ENCODE data around the gene CHST8. TPM values are rescaled to one million over a fixed set of nuclear protein-coding genes. Genes with fewer than 3 reads are reported as not detected.

Gene CHST8
- total RNA-seq, 5 donors from 2014 or later (not counting 1 experiment from before 2014, with no cell fraction given) = not detected

DNA sequence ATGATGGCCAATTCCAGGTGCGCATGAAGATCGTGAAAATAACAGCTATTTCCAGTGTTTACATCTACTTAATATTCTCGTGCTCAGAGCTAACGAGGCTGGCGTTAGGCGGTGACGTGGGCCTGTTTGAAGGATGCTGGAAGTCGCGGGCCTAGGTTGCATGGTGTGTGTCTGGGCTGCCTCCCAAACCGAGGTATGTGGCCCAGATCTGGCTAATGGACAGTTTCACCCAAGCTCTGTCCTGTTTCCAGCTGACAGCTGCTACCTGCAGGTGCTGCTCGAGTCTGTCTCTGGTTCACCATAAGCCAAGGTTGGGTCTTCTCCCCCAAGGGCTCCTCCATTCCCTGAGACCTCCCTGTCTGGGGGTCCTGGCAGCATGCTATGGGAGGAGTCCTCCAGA, 134.4 kb downstream of the CHST8 start:
- DNase-seq (no peak), ATAC-seq (replicated peaks in 1 of 4) (no peak)
- no peak overlapping the region for H3K4me3 Mint-ChIP-seq
- Histone ChIP-seq H3K27me3 (replicated peaks in 1 of 2; ENCODE audit: control insufficient read depth in 2 of 2, extremely low read depth in 1 of 2, insufficient read depth in 2 of 2, low read length in 1 of 2) (peaks cover 0 to 44% of the 10 kb centered on the region in 2 experiments), H3K4me1 (ENCODE audit: control insufficient read depth in 1 of 2, extremely low read depth in 1 of 2, insufficient read depth in 2 of 2, low read length in 2 of 2) (no peaks in the 10 kb centered on the region), H3K36me3 (ENCODE audit: control insufficient read depth in 2 of 2, extremely low read depth in 1 of 2, insufficient read depth in 1 of 2, low read length in 1 of 2) (no peaks in the 10 kb centered on the region), H3K27ac (ENCODE audit: low read length) (no peak overlapping the region), H3K4me3 (ENCODE audit: control insufficient read depth in 1 of 2, extremely low read depth in 1 of 2, low read length in 1 of 2) (no peak overlapping the region), H3K9me3 (no peaks in the 10 kb centered on the region)
- ChIA-PET POLR2A (no interaction called here), CTCF (no interaction called here)
- WGBS (ENCODE audit: insufficient coverage) = 86% methylated on average over 11 of the region's 11 CpGs
- H3K9me3 Mint-ChIP-seq = no peaks in the 10 kb centered on the region
- no peak overlapping the region for H3K27ac Mint-ChIP-seq
- H3K27me3 Mint-ChIP-seq = peaks cover 10 to 13% of the 10 kb centered on the region in 2 donors
- no peaks in the 10 kb centered on the region for H3K36me3 Mint-ChIP-seq
- H3K4me1 Mint-ChIP-seq = no peaks in the 10 kb centered on the region

DNA sequence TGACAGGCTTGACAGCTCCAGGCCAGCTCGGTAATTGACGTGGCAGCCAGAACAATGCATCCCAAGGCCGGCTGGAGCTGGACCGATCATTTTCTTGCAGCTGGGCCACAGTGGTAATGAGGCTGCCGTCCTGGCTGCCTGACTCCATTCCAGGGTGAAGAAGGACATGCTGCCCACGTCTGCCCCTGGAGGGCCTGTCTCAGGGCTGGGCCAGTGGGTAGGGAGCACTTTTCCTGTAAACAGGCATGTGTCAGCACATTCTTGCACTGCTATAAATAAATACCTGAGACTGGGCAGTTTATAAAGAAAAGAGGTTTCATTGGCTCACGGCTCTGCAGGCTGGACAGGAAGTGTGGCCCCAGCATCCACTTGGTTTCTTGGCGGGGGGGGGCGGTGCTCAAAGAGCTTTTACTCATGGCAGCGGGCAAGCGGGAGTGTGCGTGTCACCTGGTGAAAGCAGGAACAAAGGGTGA, 136.8 kb downstream of the CHST8 start:
- Histone ChIP-seq H3K4me1 (ENCODE audit: control insufficient read depth in 1 of 2, extremely low read depth in 1 of 2, insufficient read depth in 2 of 2, low read length in 2 of 2) (no peaks in the 10 kb centered on the region), H3K27ac (ENCODE audit: low read length) (no peak overlapping the region), H3K9me3 (no peaks in the 10 kb centered on the region), H3K36me3 (ENCODE audit: control insufficient read depth in 2 of 2, extremely low read depth in 1 of 2, insufficient read depth in 1 of 2, low read length in 1 of 2) (no peaks in the 10 kb centered on the region), H3K4me3 (ENCODE audit: control insufficient read depth in 1 of 2, extremely low read depth in 1 of 2, low read length in 1 of 2) (no peak overlapping the region), H3K27me3 (replicated peaks in 1 of 2; ENCODE audit: control insufficient read depth in 2 of 2, extremely low read depth in 1 of 2, insufficient read depth in 2 of 2, low read length in 1 of 2) (peaks cover 0 to 49% of the 10 kb centered on the region in 2 experiments)
- Mint-ChIP-seq H3K27ac (no peak overlapping the region), H3K27me3 (peaks cover 10 to 14% of the 10 kb centered on the region in 2 donors), H3K9me3 (no peaks in the 10 kb centered on the region), H3K4me1 (no peaks in the 10 kb centered on the region), H3K4me3 (no peak overlapping the region), H3K36me3 (no peaks in the 10 kb centered on the region)
- ATAC-seq (replicated peaks in 1 of 4) (no peak), DNase-seq (no peak)
- CTCF ChIA-PET = interaction anchor here in 1 of 2 donors (0.9 kb wide), 1 partner anchor 328 kb away, joined by 3 read pairs; no protein-coding TSS in a partner anchor
- WGBS (ENCODE audit: insufficient coverage) = 46% methylated on average over 7 of the region's 12 CpGs
- POLR2A ChIA-PET = no interaction called here

DNA sequence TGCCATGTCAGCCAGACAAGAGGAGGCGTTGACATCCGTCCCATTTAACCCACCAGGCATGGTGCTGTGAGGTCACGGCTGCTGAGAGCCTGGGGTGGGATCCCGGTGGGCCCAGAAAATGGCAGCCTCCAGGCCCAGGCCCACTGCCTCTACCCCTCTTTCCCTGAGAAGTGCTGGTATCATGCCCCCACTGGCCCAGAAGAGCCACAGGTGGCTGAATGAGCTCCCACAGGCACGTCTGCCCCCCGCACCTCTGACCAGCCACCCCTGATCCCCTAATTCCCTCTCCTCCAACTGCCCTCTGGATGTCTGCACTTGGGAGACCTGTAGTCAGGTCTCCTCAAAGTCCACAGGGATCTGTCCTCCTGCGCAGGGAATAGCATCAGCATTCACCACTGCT, 137.6 kb downstream of the CHST8 start:
- Mint-ChIP-seq H3K36me3 (no peaks in the 10 kb centered on the region), H3K4me3 (no peak overlapping the region), H3K27ac (no peak overlapping the region), H3K9me3 (no peaks in the 10 kb centered on the region), H3K27me3 (peaks cover 10 to 12% of the 10 kb centered on the region in 2 donors), H3K4me1 (no peaks in the 10 kb centered on the region)
- ATAC-seq (replicated peaks in 1 of 4) (no peak), DNase-seq (no peak)
- Histone ChIP-seq H3K36me3 (ENCODE audit: control insufficient read depth in 2 of 2, extremely low read depth in 1 of 2, insufficient read depth in 1 of 2, low read length in 1 of 2) (no peaks in the 10 kb centered on the region), H3K9me3 (no peaks in the 10 kb centered on the region), H3K4me1 (ENCODE audit: control insufficient read depth in 1 of 2, extremely low read depth in 1 of 2, insufficient read depth in 2 of 2, low read length in 2 of 2) (no peaks in the 10 kb centered on the region), H3K27me3 (replicated peaks in 1 of 2; ENCODE audit: control insufficient read depth in 2 of 2, extremely low read depth in 1 of 2, insufficient read depth in 2 of 2, low read length in 1 of 2) (peaks cover 0 to 52% of the 10 kb centered on the region in 2 experiments), H3K4me3 (ENCODE audit: control insufficient read depth in 1 of 2, extremely low read depth in 1 of 2, low read length in 1 of 2) (no peak overlapping the region), H3K27ac (ENCODE audit: low read length) (no peak overlapping the region)
- ChIA-PET CTCF (no interaction called here), POLR2A (no interaction called here)
- 85% methylated on average over 7 of the region's 7 CpGs for WGBS (ENCODE audit: insufficient coverage)

DNA sequence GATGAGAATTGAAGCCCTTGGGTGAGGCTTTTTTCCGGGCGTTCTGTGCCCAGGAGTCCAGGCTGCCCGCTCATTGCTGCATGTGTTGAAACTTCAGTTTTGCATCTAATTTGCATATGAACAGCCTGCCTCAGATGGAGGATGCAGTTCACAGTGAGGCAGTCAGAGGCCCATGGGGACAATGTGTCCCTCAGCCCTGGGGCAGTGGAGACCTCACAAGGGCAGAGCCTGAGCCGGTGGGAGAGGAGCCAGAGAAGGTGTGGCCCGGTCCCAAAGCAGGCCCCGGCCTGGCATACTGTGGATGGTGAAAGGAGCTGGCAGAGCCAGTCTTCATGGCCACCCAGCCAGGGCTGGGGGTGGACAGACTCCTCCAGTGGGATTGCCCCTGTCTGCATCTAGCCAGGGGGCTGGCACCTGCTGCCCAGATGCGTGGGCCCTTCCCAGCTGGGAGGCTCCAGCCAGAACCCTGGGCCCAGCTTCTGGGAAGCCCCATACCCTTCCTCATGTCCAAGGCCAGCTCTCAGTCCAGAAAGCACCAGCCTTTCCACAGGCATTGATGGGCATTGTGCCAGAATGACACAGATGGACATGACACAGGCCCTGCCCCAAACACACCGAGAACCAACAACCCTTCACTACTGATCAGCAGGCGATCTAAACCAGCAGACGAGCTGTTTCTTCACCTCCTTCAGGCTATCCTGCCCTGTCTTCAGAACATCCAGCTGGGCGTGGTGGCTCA, 142.0 kb downstream of the CHST8 start:
- Histone ChIP-seq H3K27ac (ENCODE audit: low read length) (no peak overlapping the region), H3K27me3 (replicated peaks in 1 of 2; ENCODE audit: control insufficient read depth in 2 of 2, extremely low read depth in 1 of 2, insufficient read depth in 2 of 2, low read length in 1 of 2) (peaks cover 0 to 43% of the 10 kb centered on the region in 2 experiments), H3K4me3 (ENCODE audit: control insufficient read depth in 1 of 2, extremely low read depth in 1 of 2, low read length in 1 of 2) (no peak overlapping the region), H3K9me3 (no peaks in the 10 kb centered on the region), H3K4me1 (ENCODE audit: control insufficient read depth in 1 of 2, extremely low read depth in 1 of 2, insufficient read depth in 2 of 2, low read length in 2 of 2) (no peaks in the 10 kb centered on the region), H3K36me3 (ENCODE audit: control insufficient read depth in 2 of 2, extremely low read depth in 1 of 2, insufficient read depth in 1 of 2, low read length in 1 of 2) (no peaks in the 10 kb centered on the region)
- ATAC-seq (replicated peaks in 1 of 4) (peak in 1 of 4 experiments; percentile 17), DNase-seq (no peak)
- no peaks in the 10 kb centered on the region for H3K4me1 Mint-ChIP-seq
- ChIA-PET CTCF (no interaction called here), POLR2A (no interaction called here)
- no peaks in the 10 kb centered on the region for H3K36me3 Mint-ChIP-seq
- peaks cover 10 to 20% of the 10 kb centered on the region in 2 donors for H3K27me3 Mint-ChIP-seq
- 79% methylated on average over 11 of the region's 11 CpGs for WGBS (ENCODE audit: insufficient coverage)
- no peaks in the 10 kb centered on the region for H3K9me3 Mint-ChIP-seq
- no peak overlapping the region for H3K4me3 Mint-ChIP-seq
- H3K27ac Mint-ChIP-seq = no peak overlapping the region

DNA sequence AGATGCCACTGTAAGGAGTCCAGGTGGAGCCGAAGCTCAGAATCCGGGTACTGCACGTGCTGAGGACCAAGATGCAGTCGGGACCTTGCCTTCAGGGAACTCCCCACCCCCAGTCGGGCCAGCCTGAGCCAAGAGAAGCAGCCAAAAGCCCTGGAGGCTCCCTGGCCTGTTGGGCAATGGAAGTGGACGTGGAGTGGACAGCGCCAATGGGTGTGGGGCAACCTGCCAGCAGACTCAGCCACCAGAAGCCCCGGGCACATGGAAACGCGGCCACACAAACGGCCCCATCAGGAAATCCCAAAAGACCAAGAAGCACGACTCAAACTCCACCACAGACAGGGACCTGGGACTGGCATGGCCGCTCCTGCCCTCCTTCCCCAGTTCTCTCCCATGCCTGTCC, 144.9 kb downstream of the CHST8 start:
- ATAC-seq (replicated peaks in 1 of 4) = no peak
- 73% methylated on average over 11 of the region's 13 CpGs for WGBS (ENCODE audit: insufficient coverage)
- Histone ChIP-seq H3K4me1 (ENCODE audit: control insufficient read depth in 1 of 2, extremely low read depth in 1 of 2, insufficient read depth in 2 of 2, low read length in 2 of 2) (no peaks in the 10 kb centered on the region), H3K27me3 (replicated peaks in 1 of 2; ENCODE audit: control insufficient read depth in 2 of 2, extremely low read depth in 1 of 2, insufficient read depth in 2 of 2, low read length in 1 of 2) (peaks cover 0 to 60% of the 10 kb centered on the region in 2 experiments), H3K9me3 (no peaks in the 10 kb centered on the region), H3K36me3 (ENCODE audit: control insufficient read depth in 2 of 2, extremely low read depth in 1 of 2, insufficient read depth in 1 of 2, low read length in 1 of 2) (no peaks in the 10 kb centered on the region), H3K4me3 (ENCODE audit: control insufficient read depth in 1 of 2, extremely low read depth in 1 of 2, low read length in 1 of 2) (no peak overlapping the region), H3K27ac (ENCODE audit: low read length) (no peak overlapping the region)
- ChIA-PET POLR2A (no interaction called here), CTCF (no interaction called here)
- H3K36me3 Mint-ChIP-seq = no peaks in the 10 kb centered on the region
- H3K4me3 Mint-ChIP-seq = no peak overlapping the region
- peaks cover 17 to 32% of the 10 kb centered on the region in 2 donors for H3K27me3 Mint-ChIP-seq
- H3K9me3 Mint-ChIP-seq = no peaks in the 10 kb centered on the region
- no peak for DNase-seq
- no peaks in the 10 kb centered on the region for H3K4me1 Mint-ChIP-seq
- H3K27ac Mint-ChIP-seq = no peak overlapping the region

DNA sequence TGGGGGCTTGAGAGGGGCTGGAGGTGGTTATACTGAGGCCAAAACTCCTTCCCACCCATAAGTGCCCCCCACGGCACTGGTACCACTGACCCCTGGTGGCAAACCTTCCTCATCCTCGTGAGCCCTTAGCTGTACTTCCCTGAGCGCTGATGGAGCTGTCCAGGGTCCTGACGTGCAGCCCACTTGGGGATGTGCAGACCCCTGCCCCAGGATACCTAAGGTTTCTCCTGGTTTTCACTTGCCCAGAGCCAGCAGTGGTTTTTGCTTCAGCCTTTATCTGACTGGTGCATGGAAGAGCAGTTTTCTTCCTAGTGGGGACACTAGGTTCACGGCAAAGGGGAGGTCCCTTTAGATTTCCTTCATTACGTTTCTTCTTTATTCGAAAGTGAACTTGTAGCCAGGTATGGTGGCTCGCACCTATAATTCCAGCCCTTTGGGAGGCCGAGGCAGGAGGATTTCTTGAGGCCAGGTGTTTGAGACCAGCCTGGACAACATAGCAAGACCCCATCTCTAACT, 146.2 kb downstream of the CHST8 start:
- Mint-ChIP-seq H3K36me3 (no peaks in the 10 kb centered on the region), H3K27me3 (peaks cover 17 to 32% of the 10 kb centered on the region in 2 donors), H3K4me3 (no peak overlapping the region), H3K27ac (no peak overlapping the region), H3K9me3 (no peaks in the 10 kb centered on the region), H3K4me1 (no peaks in the 10 kb centered on the region)
- CTCF ChIA-PET = no interaction called here
- H3K9me3 ChIP-seq = no peaks in the 10 kb centered on the region
- H3K4me3 ChIP-seq (ENCODE audit: control insufficient read depth in 1 of 2, extremely low read depth in 1 of 2, low read length in 1 of 2) = no peak overlapping the region
- no peaks in the 10 kb centered on the region for H3K4me1 ChIP-seq (ENCODE audit: control insufficient read depth in 1 of 2, extremely low read depth in 1 of 2, insufficient read depth in 2 of 2, low read length in 2 of 2)
- no peak overlapping the region for H3K27ac ChIP-seq (ENCODE audit: low read length)
- POLR2A ChIA-PET = no interaction called here
- H3K27me3 ChIP-seq (replicated peaks in 1 of 2; ENCODE audit: control insufficient read depth in 2 of 2, extremely low read depth in 1 of 2, insufficient read depth in 2 of 2, low read length in 1 of 2) = peaks cover 0 to 59% of the 10 kb centered on the region in 2 experiments
- DNase-seq (peak in 8 of 35 experiments; percentile 7 to 27 (median 18)), ATAC-seq (replicated peaks in 1 of 4) (no peak)
- H3K36me3 ChIP-seq (ENCODE audit: control insufficient read depth in 2 of 2, extremely low read depth in 1 of 2, insufficient read depth in 1 of 2, low read length in 1 of 2) = no peaks in the 10 kb centered on the region
- 26% methylated on average over 5 of the region's 9 CpGs for WGBS (ENCODE audit: insufficient coverage)
